BJ (cell line): Measurements from ENCODE around the gene EPOP. TPM values are rescaled to one million over a fixed set of nuclear protein-coding genes. Genes with fewer than 3 reads are reported as not detected.

Experiments used
- CTCF ChIA-PET: fragments of 350-600 bp; formaldehyde crosslinking; extraction: SDS; loops from one replicate; lab custom pipeline; 2021; ENCODE audit warnings: antibody characterized with exemption, inconsistent platforms; lab: Yijun Ruan, JAX
- POLR2A ChIA-PET: fragments of 300-600 bp; sonication (Branson Sonifier 250); formaldehyde crosslinking; extraction: SDS; loops from one replicate; lab custom pipeline; 2021; ENCODE audit warnings: antibody characterized with exemption; lab: Charles Lee
- DNase-seq: peaks from one replicate; pipeline ENCODE4 v3.0.0-alpha.2; 2011; ENCODE audit warnings: low read depth
- H3K27me3 ChIP-seq: 2 replicates; pipeline ENCODE4 v1.6.0; 2011; ENCODE audit warnings: low read length; ENCODE audit not compliant: control insufficient read depth, insufficient read depth
- H3K36me3 ChIP-seq: 2 replicates; pipeline ENCODE4 v1.5.1; 2011; ENCODE audit warnings: low read length; ENCODE audit not compliant: control insufficient read depth, insufficient read depth
- H3K4me3 ChIP-seq: 2 replicates; pipeline ENCODE4 v1.5.1; 2011; ENCODE audit warnings: low read depth, mild to moderate bottlenecking, control low read depth, low read length
- CTCF ChIP-seq: IDR thresholded peaks from 2 replicates; pipeline ENCODE4 v1.5.1; 2011; ENCODE audit warnings: low read depth, mild to moderate bottlenecking, control low read depth, inconsistent platforms, low read length, moderate library complexity; ENCODE audit not compliant: insufficient read depth
- polyA plus RNA-seq: library from polyadenylated mRNA; depleted of rRNA; stranded (reverse); fragments of >200 nt; gene quantifications from 2 replicates; pipeline ENCODE4 v1.2.3, GENCODE V29; 2011

The EPOP gene
- polyA plus RNA-seq, 1 experiment: 0.52 TPM

GRCh38 chr17:38673707-38674013 is 1.1 kb downstream of the EPOP start:
- peaks cover 37% of the 10 kb centered on the region for H3K27me3 ChIP-seq
- DNase-seq: no peak
- no peaks in the 10 kb centered on the region for H3K36me3 ChIP-seq
- H3K4me3 ChIP-seq: peak overlapping the region; percentile 23; the same call in 1 of the 2 replicates
- TF ChIP-seq CTCF: no peak
- POLR2A ChIA-PET: no interaction called here
- CTCF ChIA-PET: interaction anchor here (2.4 kb wide), 2 partner anchors 10 to 324 kb away, joined by 5 to 7 read pairs; no protein-coding TSS in a partner anchor

GRCh38 chr17:38672788-38673706 is 1.7 kb downstream of the EPOP start:
- POLR2A ChIA-PET: no interaction called here
- CTCF ChIA-PET: interaction anchor here (0.8 to 2.4 kb wide), 3 partner anchors 10 to 249 kb away, joined by 3 to 7 read pairs (median 6); no protein-coding TSS in a partner anchor
- no peak overlapping the region for H3K4me3 ChIP-seq
- no peak for DNase-seq
- H3K36me3 ChIP-seq: no peaks in the 10 kb centered on the region
- peaks cover 38% of the 10 kb centered on the region for H3K27me3 ChIP-seq
- no peak for TF ChIP-seq CTCF

DNA sequence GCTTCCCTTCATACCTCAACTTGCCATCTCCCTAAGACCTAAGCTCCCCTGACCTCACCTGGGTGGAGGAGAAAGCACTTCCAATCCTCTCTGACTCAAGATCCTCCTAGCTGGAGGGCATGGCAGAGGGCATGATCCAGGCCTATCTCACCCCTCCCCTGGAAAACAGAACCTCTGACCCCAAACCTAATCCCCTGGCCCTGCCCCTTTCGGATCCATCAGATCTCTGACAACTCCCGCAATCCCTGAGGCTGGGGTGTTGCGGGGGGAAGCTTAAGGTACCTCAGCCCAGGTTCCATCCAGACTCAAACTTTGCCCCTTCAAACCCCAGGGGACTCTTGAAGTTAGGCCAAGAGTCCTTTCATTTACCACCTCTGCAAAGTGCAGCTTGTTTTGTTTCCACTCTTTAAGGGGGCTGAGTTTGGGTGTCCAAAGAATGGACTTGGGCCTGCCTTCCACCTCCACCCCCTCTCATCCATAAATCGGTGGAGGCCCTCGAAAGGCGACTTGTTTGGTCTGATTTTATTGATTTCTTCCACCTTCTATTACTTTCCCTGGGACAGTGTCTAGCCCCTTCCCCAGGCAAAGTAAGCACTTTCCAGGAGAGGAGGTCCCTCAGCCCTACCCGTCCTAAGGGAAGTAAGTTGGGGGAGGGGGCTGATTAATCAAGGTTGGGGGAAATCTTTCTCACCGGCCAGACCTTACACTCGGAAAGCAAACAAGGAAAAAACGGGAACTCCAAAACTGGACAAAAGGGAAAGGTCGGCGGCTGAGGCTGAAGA is 2.6 kb downstream of the EPOP start:
- TF ChIP-seq CTCF: no peak
- CTCF ChIA-PET: interaction anchor here (0.8 to 2.4 kb wide), 3 partner anchors 9 to 248 kb away, joined by 3 to 7 read pairs (median 6); no protein-coding TSS in a partner anchor
- peaks cover 40% of the 10 kb centered on the region for H3K27me3 ChIP-seq

DNA sequence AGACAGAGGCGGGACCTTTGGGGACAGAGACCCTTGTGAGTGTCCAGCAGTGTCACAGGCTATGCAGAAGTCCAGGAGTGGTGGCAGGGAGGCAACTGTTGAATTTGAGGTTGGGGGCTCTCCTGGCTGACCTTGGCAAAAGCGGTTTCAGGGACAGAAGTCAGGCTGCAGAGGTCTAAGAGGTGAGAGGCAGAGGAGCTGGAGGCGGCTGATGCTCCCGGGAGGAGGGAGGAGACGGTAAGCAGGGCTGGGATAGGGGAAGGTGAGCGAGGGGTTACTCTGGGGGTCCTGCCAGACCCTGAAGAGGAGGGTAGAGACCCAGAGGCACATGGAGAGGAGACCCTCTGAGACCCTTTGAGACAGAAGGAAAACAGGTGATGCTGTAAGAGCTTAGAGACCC is 5.2 kb downstream of the EPOP start:
- POLR2A ChIA-PET: no interaction called here
- H3K36me3 ChIP-seq: no peaks in the 10 kb centered on the region
- TF ChIP-seq CTCF: no peak
- no peak for DNase-seq
- no peak overlapping the region for H3K4me3 ChIP-seq
- peaks cover 42% of the 10 kb centered on the region for H3K27me3 ChIP-seq
- CTCF ChIA-PET: interaction anchor here (0.7 to 4.4 kb wide), 8 partner anchors 61 to 246 kb away, joined by 3 to 51 read pairs (median 10); no protein-coding TSS in a partner anchor

More for the DNA sequence above, 2.6 kb downstream of the EPOP start:
- H3K36me3 ChIP-seq: no peaks in the 10 kb centered on the region
- POLR2A ChIA-PET: interaction anchor here (0.6 kb wide), 1 partner anchor 554 kb away, joined by 5 read pairs; the partner anchor contains the start of gene STAC2
- no peak overlapping the region for H3K4me3 ChIP-seq
- no peak for DNase-seq

- no peak for DNase-seq
- ChIA-PET CTCF (interaction anchor here (0.6 to 4.4 kb wide), 45 partner anchors 10 to 337 kb away, joined by 3 to 51 read pairs (median 4); partner anchors contain the start of genes ARHGAP23 and CISD3), POLR2A (no interaction called here)
- Histone ChIP-seq H3K27me3 (peaks cover 36% of the 10 kb centered on the region), H3K4me3 (no peak overlapping the region), H3K36me3 (no peaks in the 10 kb centered on the region)
- TF ChIP-seq CTCF: no peak
These were observed 7.0 kb downstream of the EPOP start for GRCh38 chr17:38667787-38668122.
